ENCODE results near the gene SLC43A3. TPM values are rescaled to one million over a fixed set of nuclear protein-coding genes. Genes with fewer than 3 reads are reported as not detected.

Gene SLC43A3
- total RNA-seq, 2 donors from 2014 or later: 86.9 to 308 TPM

GRCh38 chr11:57402188-57403002 is 24.5 kb downstream of the SLC43A3 start:
- Mint-ChIP-seq H3K36me3 (peaks cover 10% of the 10 kb centered on the region), H3K4me3 (no peak overlapping the region), H3K4me1 (ENCODE audit: low read depth in 2 of 2) (peaks cover 19 to 21% of the 10 kb centered on the region in 2 donors), H3K9me3 (no peaks in the 10 kb centered on the region), H3K27me3 (no peaks in the 10 kb centered on the region), H3K27ac (peak overlapping the region in 1 of 2 donors; percentile 18)
- DNase-seq (ENCODE audit: low spot score): no peak
- no peak for ATAC-seq

- Mint-ChIP-seq H3K27me3 (no peaks in the 10 kb centered on the region), H3K4me3 (no peak overlapping the region), H3K4me1 (ENCODE audit: low read depth in 2 of 2) (peaks cover under 1 to 2% of the 10 kb centered on the region in 2 donors), H3K27ac (no peak overlapping the region), H3K9me3 (no peaks in the 10 kb centered on the region), H3K36me3 (no peaks in the 10 kb centered on the region)
- ATAC-seq (no peak), DNase-seq (ENCODE audit: low spot score) (no peak)
Observed at GRCh38 chr11:57399972-57400578, 26.8 kb downstream of the SLC43A3 start.

- DNase-seq (ENCODE audit: low spot score): no peak
- Mint-ChIP-seq H3K27ac (no peak overlapping the region), H3K9me3 (no peaks in the 10 kb centered on the region), H3K4me3 (no peak overlapping the region), H3K4me1 (ENCODE audit: low read depth in 2 of 2) (no peaks in the 10 kb centered on the region), H3K27me3 (no peaks in the 10 kb centered on the region), H3K36me3 (no peaks in the 10 kb centered on the region)
- no peak for ATAC-seq
Observed at GRCh38 chr11:57399221-57399620, 27.7 kb downstream of the SLC43A3 start.

GRCh38 chr11:57397394-57397990 is 29.4 kb downstream of the SLC43A3 start:
- H3K4me1 Mint-ChIP-seq (ENCODE audit: low read depth in 2 of 2): no peaks in the 10 kb centered on the region
- H3K27me3 Mint-ChIP-seq: peaks cover 0 to 1% of the 10 kb centered on the region in 2 donors
- H3K36me3 Mint-ChIP-seq: no peaks in the 10 kb centered on the region
- ATAC-seq (no peak), DNase-seq (ENCODE audit: low spot score) (no peak)
- no peak overlapping the region for H3K27ac Mint-ChIP-seq
- H3K9me3 Mint-ChIP-seq: no peaks in the 10 kb centered on the region
- H3K4me3 Mint-ChIP-seq: no peak overlapping the region

- Mint-ChIP-seq H3K27me3 (peaks cover 0 to 6% of the 10 kb centered on the region in 2 donors), H3K36me3 (no peaks in the 10 kb centered on the region), H3K9me3 (no peaks in the 10 kb centered on the region), H3K4me3 (no peak overlapping the region), H3K4me1 (ENCODE audit: low read depth in 2 of 2) (no peaks in the 10 kb centered on the region), H3K27ac (no peak overlapping the region)
- ATAC-seq (no peak), DNase-seq (ENCODE audit: low spot score) (no peak)
Observed at GRCh38 chr11:57396744-57397143, 30.2 kb downstream of the SLC43A3 start.

GRCh38 chr11:57395905-57396623 is 30.9 kb downstream of the SLC43A3 start:
- Mint-ChIP-seq H3K36me3 (no peaks in the 10 kb centered on the region), H3K4me3 (no peak overlapping the region), H3K4me1 (ENCODE audit: low read depth in 2 of 2) (no peaks in the 10 kb centered on the region), H3K27me3 (peaks cover 0 to 6% of the 10 kb centered on the region in 2 donors), H3K27ac (no peak overlapping the region), H3K9me3 (no peaks in the 10 kb centered on the region)
- ATAC-seq (no peak), DNase-seq (ENCODE audit: low spot score) (no peak)

GRCh38 chr11:57394203-57394965 is 32.5 kb downstream of the SLC43A3 start:
- H3K27me3 Mint-ChIP-seq: peaks cover 6 to 10% of the 10 kb centered on the region in 2 donors
- H3K27ac Mint-ChIP-seq: no peak overlapping the region
- peaks cover 0 to 4% of the 10 kb centered on the region in 2 donors for H3K4me1 Mint-ChIP-seq (ENCODE audit: low read depth in 2 of 2)
- H3K4me3 Mint-ChIP-seq: no peak overlapping the region
- no peaks in the 10 kb centered on the region for H3K9me3 Mint-ChIP-seq
- no peak for DNase-seq (ENCODE audit: low spot score)
- no peaks in the 10 kb centered on the region for H3K36me3 Mint-ChIP-seq
- ATAC-seq: no peak

- DNase-seq (ENCODE audit: low spot score): no peak
- Mint-ChIP-seq H3K36me3 (no peaks in the 10 kb centered on the region), H3K27me3 (peaks cover 9 to 13% of the 10 kb centered on the region in 2 donors), H3K9me3 (no peaks in the 10 kb centered on the region), H3K4me3 (no peak overlapping the region), H3K4me1 (ENCODE audit: low read depth in 2 of 2) (peaks cover 0 to 5% of the 10 kb centered on the region in 2 donors), H3K27ac (no peak overlapping the region)
- ATAC-seq: no peak
Observed at GRCh38 chr11:57392763-57393105, 34.2 kb downstream of the SLC43A3 start.

- H3K4me3 Mint-ChIP-seq: no peak overlapping the region
- no peaks in the 10 kb centered on the region for H3K9me3 Mint-ChIP-seq
- ATAC-seq: no peak
Observed at GRCh38 chr11:57392066-57392762, 34.7 kb downstream of the SLC43A3 start.

GRCh38 chr11:57391539-57391938 is 35.4 kb downstream of the SLC43A3 start:
- H3K4me1 Mint-ChIP-seq (ENCODE audit: low read depth in 2 of 2): peaks cover 0 to 5% of the 10 kb centered on the region in 2 donors

More at GRCh38 chr11:57392066-57392762, 34.7 kb downstream of the SLC43A3 start:
- no peak overlapping the region for H3K27ac Mint-ChIP-seq
- no peak for DNase-seq (ENCODE audit: low spot score)
- peaks cover 0 to 5% of the 10 kb centered on the region in 2 donors for H3K4me1 Mint-ChIP-seq (ENCODE audit: low read depth in 2 of 2)
- no peaks in the 10 kb centered on the region for H3K36me3 Mint-ChIP-seq
- H3K27me3 Mint-ChIP-seq: peaks cover 9 to 13% of the 10 kb centered on the region in 2 donors

GRCh38 chr11:57391111-57391510 is 35.8 kb downstream of the SLC43A3 start:
- no peak overlapping the region for H3K4me3 Mint-ChIP-seq
- H3K4me1 Mint-ChIP-seq (ENCODE audit: low read depth in 2 of 2): peaks cover 0 to 5% of the 10 kb centered on the region in 2 donors
- ATAC-seq: no peak
- peaks cover 10 to 13% of the 10 kb centered on the region in 2 donors for H3K27me3 Mint-ChIP-seq
- no peaks in the 10 kb centered on the region for H3K36me3 Mint-ChIP-seq
- DNase-seq (ENCODE audit: low spot score): no peak
- no peaks in the 10 kb centered on the region for H3K9me3 Mint-ChIP-seq
- no peak overlapping the region for H3K27ac Mint-ChIP-seq

More at GRCh38 chr11:57391539-57391938, 35.4 kb downstream of the SLC43A3 start:
- no peak for DNase-seq (ENCODE audit: low spot score)
- Mint-ChIP-seq H3K9me3 (no peaks in the 10 kb centered on the region), H3K36me3 (no peaks in the 10 kb centered on the region), H3K27ac (no peak overlapping the region), H3K4me3 (no peak overlapping the region), H3K27me3 (peaks cover 9 to 13% of the 10 kb centered on the region in 2 donors)
- no peak for ATAC-seq

- DNase-seq (ENCODE audit: low spot score) (no peak), ATAC-seq (no peak)
- Mint-ChIP-seq H3K4me1 (ENCODE audit: low read depth in 2 of 2) (peaks cover 0 to 5% of the 10 kb centered on the region in 2 donors), H3K27ac (no peak within 1 kb of the TSS), H3K4me3 (no peak within 1 kb of the TSS), H3K9me3 (no peaks in the 10 kb centered on the region), H3K27me3 (peaks cover 13 to 15% of the 10 kb centered on the region in 2 donors), H3K36me3 (no peaks in the 10 kb centered on the region)
Observed at GRCh38 chr11:57390535-57390934, 36.4 kb downstream of the SLC43A3 start, which contains the start of gene PRG2. Gene PRG2 (minus strand): TSS chr11:57390650. CDS start chr11:57389944, 706 bp downstream.

Measured in natural killer cell treated with Interleukin-12 subunit alpha and Interleukin-12 subunit beta and Interleukin-15 and Interleukin-18, amount 100 ng/mL, for 72 hours (primary cell).